Mucosa of gallbladder (tissue), 1 donor: ENCODE data around the gene CES5A. TPM values are rescaled to one million over a fixed set of nuclear protein-coding genes. Genes with fewer than 3 reads are reported as not detected.

Source experiments
- total RNA-seq: library from RNA; stranded (reverse); gene quantifications from one replicate; pipeline ENCODE4 v1.2.1, GENCODE V29; 2021
- donor health status: DM: no; HTN: no; CAD: no.

Gene CES5A
- total RNA-seq, 1 donor from 2014 or later = 2.2 TPM

Other genes with a start within 250 kb of the CES5A start
- 0.23 TPM for gene SLC6A2, start 219.4 kb downstream of the CES5A start, total RNA-seq
- 704 TPM for gene CES1, start 42.3 kb downstream of the CES5A start, total RNA-seq